HL-60 (cell line): ENCODE data around the gene DNAL4.

Experiments
- DNase-seq, 2 experiments: peaks; one replicate each; pipeline ENCODE4 v3.0.0-alpha.2; 2010 to 2020; ENCODE audit warnings: low read depth in 1 of 2, low spot score in 1 of 2
- H3K27ac ChIP-seq: fragments of 250-450 bp; sonication (Bioruptor Pico); replicated peaks from 2 replicates; pipeline ENCODE4 v1.5.1; 2020; ENCODE audit warnings: mild to moderate bottlenecking, moderate library complexity
- H3K27me3 ChIP-seq: fragments of 250-450 bp; sonication (Bioruptor Pico); 2 replicates; pipeline ENCODE4 v1.5.1; 2021; ENCODE audit warnings: mild to moderate bottlenecking, moderate library complexity; ENCODE audit not compliant: insufficient read depth, poor library complexity, severe bottlenecking
- H3K4me3 ChIP-seq: replicated peaks from 2 replicates; pipeline ENCODE4 v1.5.1; 2011; ENCODE audit warnings: mild to moderate bottlenecking, control low read depth, low read length; ENCODE audit not compliant: insufficient read depth
- GABPA ChIP-seq: IDR thresholded peaks from 2 replicates; pipeline ENCODE4 v1.6.1; 2012; ENCODE audit warnings: low read depth
- POLR2AphosphoS5 ChIP-seq: IDR thresholded peaks from 2 replicates; pipeline ENCODE4 v1.6.1; 2012; ENCODE audit warnings: low read depth
- SPI1 ChIP-seq: IDR thresholded peaks from 2 replicates; pipeline ENCODE4 v1.6.1; 2012; ENCODE audit warnings: low read depth, mild to moderate bottlenecking, borderline replicate concordance
- TF ChIP-seq, protein P1 (sequence below): IDR thresholded peaks from one replicate; pipeline ENCODE4 v1.5.1; 2011; ENCODE audit warnings: low read length, control low read depth, inconsistent platforms; ENCODE audit not compliant: insufficient read depth
- TF ChIP-seq, protein P2 (sequence below): IDR thresholded peaks from 2 replicates; pipeline ENCODE4 v1.6.1; 2012; ENCODE audit warnings: low read depth; ENCODE audit not compliant: insufficient replicate concordance

Gene DNAL4

DNA sequence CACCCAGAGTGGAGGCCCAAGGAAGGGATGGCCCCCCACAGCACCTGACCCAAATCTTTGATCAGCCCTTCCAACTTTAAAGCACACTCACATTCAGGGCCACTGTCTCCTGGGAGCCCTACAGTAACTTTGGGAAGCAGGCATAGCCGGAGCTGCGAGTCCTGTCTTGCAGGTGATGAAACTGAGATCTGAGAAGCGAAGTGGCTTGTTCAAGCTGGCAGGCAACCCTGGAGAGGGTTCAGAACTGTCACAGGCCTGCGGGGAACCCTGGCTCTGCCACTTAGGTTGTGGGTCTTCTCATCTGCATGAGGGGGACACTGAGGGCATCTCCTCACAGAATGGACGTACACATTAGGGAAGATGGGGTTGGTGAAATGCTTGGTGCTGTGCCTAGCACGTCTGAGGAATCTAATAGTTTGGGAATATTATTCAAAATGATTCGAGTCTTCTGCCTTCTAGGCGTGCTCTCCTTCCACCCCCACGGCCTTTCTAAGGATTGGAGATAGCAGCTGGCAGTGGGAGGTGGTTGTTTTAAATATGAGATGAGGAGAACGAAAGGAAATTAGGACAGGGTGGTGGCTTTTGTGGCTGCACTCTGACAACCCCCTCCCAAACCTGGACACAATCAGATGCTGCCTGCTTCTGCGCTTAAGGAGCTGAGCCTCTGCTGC lies 19.3 kb downstream of the DNAL4 start:
- H3K27me3 ChIP-seq: no peaks in the 10 kb centered on the region
- no peak overlapping the region for H3K27ac ChIP-seq

DNA sequence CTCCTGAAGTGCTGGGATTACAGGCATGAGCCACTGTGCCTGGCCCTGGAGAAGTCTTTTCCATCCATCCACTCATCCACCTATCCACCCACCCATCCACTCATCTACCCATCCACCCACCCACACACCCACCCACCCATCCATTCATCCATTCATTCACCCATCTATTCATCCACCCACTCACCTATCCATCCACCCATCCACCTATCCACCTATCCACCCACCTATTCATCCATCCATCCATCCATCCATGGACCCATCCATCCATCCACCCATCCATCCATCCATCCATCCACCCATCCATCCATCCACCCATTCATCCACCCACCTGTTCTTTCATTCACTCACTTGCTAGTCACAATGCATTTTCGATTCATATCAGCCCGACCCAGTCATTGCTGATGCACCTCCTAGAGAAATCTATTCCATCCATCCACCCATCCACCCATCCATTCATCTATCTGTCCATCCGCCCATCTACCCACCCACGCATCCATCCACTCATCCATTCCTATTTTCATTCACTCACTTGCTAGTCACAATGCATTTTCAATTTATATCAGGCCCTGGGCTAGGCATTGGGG lies 20.5 kb downstream of the DNAL4 start:
- Histone ChIP-seq H3K27ac (no peak overlapping the region), H3K4me3 (no peak overlapping the region), H3K27me3 (no peaks in the 10 kb centered on the region)
- DNase-seq: no peak
- TF ChIP-seq, protein P1, sequence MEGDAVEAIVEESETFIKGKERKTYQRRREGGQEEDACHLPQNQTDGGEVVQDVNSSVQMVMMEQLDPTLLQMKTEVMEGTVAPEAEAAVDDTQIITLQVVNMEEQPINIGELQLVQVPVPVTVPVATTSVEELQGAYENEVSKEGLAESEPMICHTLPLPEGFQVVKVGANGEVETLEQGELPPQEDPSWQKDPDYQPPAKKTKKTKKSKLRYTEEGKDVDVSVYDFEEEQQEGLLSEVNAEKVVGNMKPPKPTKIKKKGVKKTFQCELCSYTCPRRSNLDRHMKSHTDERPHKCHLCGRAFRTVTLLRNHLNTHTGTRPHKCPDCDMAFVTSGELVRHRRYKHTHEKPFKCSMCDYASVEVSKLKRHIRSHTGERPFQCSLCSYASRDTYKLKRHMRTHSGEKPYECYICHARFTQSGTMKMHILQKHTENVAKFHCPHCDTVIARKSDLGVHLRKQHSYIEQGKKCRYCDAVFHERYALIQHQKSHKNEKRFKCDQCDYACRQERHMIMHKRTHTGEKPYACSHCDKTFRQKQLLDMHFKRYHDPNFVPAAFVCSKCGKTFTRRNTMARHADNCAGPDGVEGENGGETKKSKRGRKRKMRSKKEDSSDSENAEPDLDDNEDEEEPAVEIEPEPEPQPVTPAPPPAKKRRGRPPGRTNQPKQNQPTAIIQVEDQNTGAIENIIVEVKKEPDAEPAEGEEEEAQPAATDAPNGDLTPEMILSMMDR: no peak
- TF ChIP-seq SPI1: no peak
- TF ChIP-seq, protein P2, sequence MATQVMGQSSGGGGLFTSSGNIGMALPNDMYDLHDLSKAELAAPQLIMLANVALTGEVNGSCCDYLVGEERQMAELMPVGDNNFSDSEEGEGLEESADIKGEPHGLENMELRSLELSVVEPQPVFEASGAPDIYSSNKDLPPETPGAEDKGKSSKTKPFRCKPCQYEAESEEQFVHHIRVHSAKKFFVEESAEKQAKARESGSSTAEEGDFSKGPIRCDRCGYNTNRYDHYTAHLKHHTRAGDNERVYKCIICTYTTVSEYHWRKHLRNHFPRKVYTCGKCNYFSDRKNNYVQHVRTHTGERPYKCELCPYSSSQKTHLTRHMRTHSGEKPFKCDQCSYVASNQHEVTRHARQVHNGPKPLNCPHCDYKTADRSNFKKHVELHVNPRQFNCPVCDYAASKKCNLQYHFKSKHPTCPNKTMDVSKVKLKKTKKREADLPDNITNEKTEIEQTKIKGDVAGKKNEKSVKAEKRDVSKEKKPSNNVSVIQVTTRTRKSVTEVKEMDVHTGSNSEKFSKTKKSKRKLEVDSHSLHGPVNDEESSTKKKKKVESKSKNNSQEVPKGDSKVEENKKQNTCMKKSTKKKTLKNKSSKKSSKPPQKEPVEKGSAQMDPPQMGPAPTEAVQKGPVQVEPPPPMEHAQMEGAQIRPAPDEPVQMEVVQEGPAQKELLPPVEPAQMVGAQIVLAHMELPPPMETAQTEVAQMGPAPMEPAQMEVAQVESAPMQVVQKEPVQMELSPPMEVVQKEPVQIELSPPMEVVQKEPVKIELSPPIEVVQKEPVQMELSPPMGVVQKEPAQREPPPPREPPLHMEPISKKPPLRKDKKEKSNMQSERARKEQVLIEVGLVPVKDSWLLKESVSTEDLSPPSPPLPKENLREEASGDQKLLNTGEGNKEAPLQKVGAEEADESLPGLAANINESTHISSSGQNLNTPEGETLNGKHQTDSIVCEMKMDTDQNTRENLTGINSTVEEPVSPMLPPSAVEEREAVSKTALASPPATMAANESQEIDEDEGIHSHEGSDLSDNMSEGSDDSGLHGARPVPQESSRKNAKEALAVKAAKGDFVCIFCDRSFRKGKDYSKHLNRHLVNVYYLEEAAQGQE: no peak
- TF ChIP-seq POLR2AphosphoS5: no peak
- TF ChIP-seq GABPA: no peak

More for the DNA sequence above, 19.3 kb downstream of the DNAL4 start:
- H3K4me3 ChIP-seq: no peak overlapping the region
- no peak for DNase-seq
- TF ChIP-seq, protein P1: no peak
- TF ChIP-seq SPI1 (no peak), GABPA (no peak), POLR2AphosphoS5 (no peak)
- TF ChIP-seq, protein P2: no peak

DNA sequence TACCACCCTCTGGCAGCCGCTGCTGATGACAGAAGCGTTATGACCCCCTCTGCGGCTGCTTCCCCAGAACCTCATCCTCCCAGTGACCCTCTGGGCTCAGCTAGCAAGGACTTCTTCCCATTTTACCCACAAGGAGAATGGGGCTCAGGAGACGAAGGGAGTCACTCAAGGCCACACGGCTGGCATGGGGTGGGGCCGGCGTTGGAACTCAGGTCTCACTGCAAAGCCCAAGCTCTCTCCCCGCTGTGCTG lies 21.4 kb downstream of the DNAL4 start:
- H3K27ac ChIP-seq: no peak overlapping the region
- H3K27me3 ChIP-seq: no peaks in the 10 kb centered on the region
- DNase-seq: no peak
- no peak for TF ChIP-seq GABPA
- TF ChIP-seq, protein P1: no peak
- TF ChIP-seq, protein P2: no peak
- no peak for TF ChIP-seq POLR2AphosphoS5
- TF ChIP-seq SPI1: no peak
- H3K4me3 ChIP-seq: no peak overlapping the region
